ENCODE measurements around the gene CCDC157.

CCDC157 gene

GRCh38 chr22:30308093-30308492 is 48.7 kb upstream of the CCDC157 start:
- no peak for ATAC-seq
- no peak for TF ChIP-seq BACH2 (CRISPR knock-in tag; IDR thresholded peaks at IDR 0.05; ENCODE audit: borderline replicate concordance)
- no peak for TF ChIP-seq TOX (CRISPR knock-in tag; IDR thresholded peaks at IDR 0.05; ENCODE audit: borderline replicate concordance)
- TF ChIP-seq ESRRG (CRISPR knock-in tag; IDR thresholded peaks at IDR 0.05), result no peak
- no peak for TF ChIP-seq PPARA (CRISPR knock-in tag; IDR thresholded peaks at IDR 0.05; ENCODE audit: borderline replicate concordance)
- no peak for TF ChIP-seq ZC3H10 (CRISPR knock-in tag; IDR thresholded peaks at IDR 0.05)
- no peak for TF ChIP-seq GLIS3 (CRISPR knock-in tag; IDR thresholded peaks at IDR 0.05)
- TF ChIP-seq ZNF8 (CRISPR knock-in tag; IDR thresholded peaks at IDR 0.05), result no peak
- TF ChIP-seq CSRNP3 (CRISPR knock-in tag; IDR thresholded peaks at IDR 0.05), result no peak
- no peak for TF ChIP-seq SNAI2 (CRISPR knock-in tag; IDR thresholded peaks at IDR 0.05)
- TF ChIP-seq RARB (CRISPR knock-in tag; IDR thresholded peaks at IDR 0.05), result no peak
- no peak for TF ChIP-seq POU6F1 (CRISPR knock-in tag; IDR thresholded peaks at IDR 0.05; ENCODE audit: borderline replicate concordance, low read depth)
- TF ChIP-seq ZFP3 (CRISPR knock-in tag; IDR thresholded peaks at IDR 0.05), result no peak
- TF ChIP-seq CSDC2 (CRISPR knock-in tag; IDR thresholded peaks at IDR 0.05), result no peak

GRCh38 chr22:30308518-30309230 is 48.1 kb upstream of the CCDC157 start:
- ATAC-seq, result no peak
- TF ChIP-seq OSR1 (CRISPR knock-in tag; IDR thresholded peaks at IDR 0.05) (no peak), PPARA (CRISPR knock-in tag; IDR thresholded peaks at IDR 0.05; ENCODE audit: borderline replicate concordance) (no peak), ZFP3 (CRISPR knock-in tag; IDR thresholded peaks at IDR 0.05) (no peak), ISL1 (CRISPR knock-in tag; IDR thresholded peaks at IDR 0.05) (no peak), ZNF70 (CRISPR knock-in tag; IDR thresholded peaks at IDR 0.05) (no peak), ZNF8 (CRISPR knock-in tag; IDR thresholded peaks at IDR 0.05) (no peak), TCF4 (CRISPR knock-in tag; IDR thresholded peaks at IDR 0.05; ENCODE audit: borderline replicate concordance) (no peak), ZFP30 (CRISPR knock-in tag; IDR thresholded peaks at IDR 0.05) (no peak), ZC3H10 (CRISPR knock-in tag; IDR thresholded peaks at IDR 0.05) (no peak), SNAI2 (CRISPR knock-in tag; IDR thresholded peaks at IDR 0.05) (no peak), RARB (CRISPR knock-in tag; IDR thresholded peaks at IDR 0.05) (no peak), ZNF565 (CRISPR knock-in tag; conservative IDR thresholded peaks at IDR 0.05; ENCODE audit: low read depth) (no peak), BACH2 (CRISPR knock-in tag; IDR thresholded peaks at IDR 0.05; ENCODE audit: borderline replicate concordance) (no peak), TOX (CRISPR knock-in tag; IDR thresholded peaks at IDR 0.05; ENCODE audit: borderline replicate concordance) (no peak), CSRNP3 (CRISPR knock-in tag; IDR thresholded peaks at IDR 0.05) (no peak), GLIS3 (CRISPR knock-in tag; IDR thresholded peaks at IDR 0.05) (no peak)
- TF ChIP-seq, protein P1, sequence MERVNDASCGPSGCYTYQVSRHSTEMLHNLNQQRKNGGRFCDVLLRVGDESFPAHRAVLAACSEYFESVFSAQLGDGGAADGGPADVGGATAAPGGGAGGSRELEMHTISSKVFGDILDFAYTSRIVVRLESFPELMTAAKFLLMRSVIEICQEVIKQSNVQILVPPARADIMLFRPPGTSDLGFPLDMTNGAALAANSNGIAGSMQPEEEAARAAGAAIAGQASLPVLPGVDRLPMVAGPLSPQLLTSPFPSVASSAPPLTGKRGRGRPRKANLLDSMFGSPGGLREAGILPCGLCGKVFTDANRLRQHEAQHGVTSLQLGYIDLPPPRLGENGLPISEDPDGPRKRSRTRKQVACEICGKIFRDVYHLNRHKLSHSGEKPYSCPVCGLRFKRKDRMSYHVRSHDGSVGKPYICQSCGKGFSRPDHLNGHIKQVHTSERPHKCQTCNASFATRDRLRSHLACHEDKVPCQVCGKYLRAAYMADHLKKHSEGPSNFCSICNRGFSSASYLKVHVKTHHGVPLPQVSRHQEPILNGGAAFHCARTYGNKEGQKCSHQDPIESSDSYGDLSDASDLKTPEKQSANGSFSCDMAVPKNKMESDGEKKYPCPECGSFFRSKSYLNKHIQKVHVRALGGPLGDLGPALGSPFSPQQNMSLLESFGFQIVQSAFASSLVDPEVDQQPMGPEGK (CRISPR knock-in tag; IDR thresholded peaks at IDR 0.05; ENCODE audit: borderline replicate concordance), result no peak
- TF ChIP-seq, protein P2, sequence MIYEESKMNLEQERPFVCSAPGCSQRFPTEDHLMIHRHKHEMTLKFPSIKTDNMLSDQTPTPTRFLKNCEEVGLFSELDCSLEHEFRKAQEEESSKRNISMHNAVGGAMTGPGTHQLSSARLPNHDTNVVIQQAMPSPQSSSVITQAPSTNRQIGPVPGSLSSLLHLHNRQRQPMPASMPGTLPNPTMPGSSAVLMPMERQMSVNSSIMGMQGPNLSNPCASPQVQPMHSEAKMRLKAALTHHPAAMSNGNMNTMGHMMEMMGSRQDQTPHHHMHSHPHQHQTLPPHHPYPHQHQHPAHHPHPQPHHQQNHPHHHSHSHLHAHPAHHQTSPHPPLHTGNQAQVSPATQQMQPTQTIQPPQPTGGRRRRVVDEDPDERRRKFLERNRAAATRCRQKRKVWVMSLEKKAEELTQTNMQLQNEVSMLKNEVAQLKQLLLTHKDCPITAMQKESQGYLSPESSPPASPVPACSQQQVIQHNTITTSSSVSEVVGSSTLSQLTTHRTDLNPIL (CRISPR knock-in tag; IDR thresholded peaks at IDR 0.05; ENCODE audit: low read depth), result no peak

All from SK-N-SH treated with all-trans-retinoic acid at 6 μM for 48 hours (cell line).